DND-41 (cell line): ENCODE measurements around the gene TMTC4.

Experiments used
- ATAC-seq: fragments of 200-7000 bp; cut with Tn5 transposase; 3 replicates; pipeline ENCODE4 v1.9.1; 2021; ENCODE audit warnings: low read depth; ENCODE audit not compliant: insufficient read depth
- DNase-seq: peaks from one replicate; pipeline ENCODE4 v3.0.0-alpha.2; 2020
- H2AFZ ChIP-seq: 2 replicates; pipeline ENCODE4 v1.6.0; 2012; ENCODE audit warnings: low read depth, low read length
- H3K27ac ChIP-seq: 2 replicates; pipeline ENCODE4 v1.5.1; 2012; ENCODE audit warnings: low read length, inconsistent platforms
- H3K27me3 ChIP-seq: fragments of 200-600 bp; sonication (generic); 2 replicates; pipeline ENCODE4 v1.6.0; 2012; ENCODE audit warnings: low read length, mild to moderate bottlenecking, inconsistent platforms; ENCODE audit not compliant: insufficient read depth, poor library complexity
- H3K36me3 ChIP-seq: 2 replicates; pipeline ENCODE4 v1.5.1; 2012; ENCODE audit warnings: low read length, inconsistent platforms; ENCODE audit not compliant: insufficient read depth
- H3K4me1 ChIP-seq: 2 replicates; pipeline ENCODE4 v1.5.1; 2012; ENCODE audit warnings: mild to moderate bottlenecking, low read length; ENCODE audit not compliant: insufficient read depth
- H3K4me2 ChIP-seq: 2 replicates; pipeline ENCODE4 v1.6.0; 2012; ENCODE audit warnings: mild to moderate bottlenecking, moderate library complexity, low read length, inconsistent platforms; ENCODE audit not compliant: insufficient read depth
- H3K4me3 ChIP-seq, 2 experiments: fragments of 200-600 bp in 1 of 2; shearing (Covaris generic) in 1 of 2; 2 replicates each; pipeline ENCODE4 v1.5.1; 2012 to 2016; ENCODE audit warnings: inconsistent platforms in 2 of 2, low read length in 2 of 2, mild to moderate bottlenecking in 2 of 2, low read depth in 1 of 2, moderate library complexity in 1 of 2
- H3K79me2 ChIP-seq: 2 replicates; pipeline ENCODE4 v1.6.0; 2012; ENCODE audit warnings: low read length, inconsistent platforms; ENCODE audit not compliant: insufficient read depth
- H3K9ac ChIP-seq: 2 replicates; pipeline ENCODE4 v1.6.0; 2012; ENCODE audit warnings: low read depth, mild to moderate bottlenecking, inconsistent platforms, low read length, moderate library complexity
- H3K9me3 ChIP-seq: 2 replicates; pipeline ENCODE4 v1.5.1; 2012; ENCODE audit warnings: low read length, moderate library complexity, mild to moderate bottlenecking, inconsistent platforms; ENCODE audit not compliant: insufficient read depth, severe bottlenecking
- H4K20me1 ChIP-seq: 2 replicates; pipeline ENCODE4 v1.6.0; 2012; ENCODE audit warnings: low read length; ENCODE audit not compliant: insufficient read depth
- CTCF ChIP-seq: IDR thresholded peaks from 2 replicates; pipeline ENCODE4 v1.5.1; 2012; ENCODE audit warnings: borderline replicate concordance, low read length, moderate library complexity, mild to moderate bottlenecking; ENCODE audit not compliant: poor library complexity, severe bottlenecking; ENCODE audit errors: extremely low read depth
- EZH2 ChIP-seq: IDR thresholded peaks from 3 replicates; pipeline ENCODE4 v1.6.1; 2012; ENCODE audit warnings: borderline replicate concordance, low read depth, mild to moderate bottlenecking, moderate library complexity, low read length, inconsistent platforms; ENCODE audit not compliant: severe bottlenecking

Gene TMTC4

GRCh38 chr13:100636441-100636840 is 38.2 kb downstream of the TMTC4 start:
- ATAC-seq, result no peak
- no peaks in the 10 kb centered on the region for H3K79me2 ChIP-seq
- no peak overlapping the region for H2AFZ ChIP-seq
- H3K4me3 ChIP-seq, result no peak overlapping the region
- no peak overlapping the region for H3K4me2 ChIP-seq
- H3K9ac ChIP-seq, result no peak overlapping the region
- no peaks in the 10 kb centered on the region for H3K9me3 ChIP-seq
- peaks cover 90% of the 10 kb centered on the region for H3K36me3 ChIP-seq
- H3K27me3 ChIP-seq, result no peaks in the 10 kb centered on the region
- H3K4me1 ChIP-seq, result no peaks in the 10 kb centered on the region
- H3K27ac ChIP-seq, result no peak overlapping the region
- no peaks in the 10 kb centered on the region; the same call in 1 of the 2 replicates for H4K20me1 ChIP-seq
- no peak for TF ChIP-seq CTCF
- DNase-seq, result no peak

- no peaks in the 10 kb centered on the region; the same call in 1 of the 2 replicates for H4K20me1 ChIP-seq
- H3K27me3 ChIP-seq, result no peaks in the 10 kb centered on the region
- H3K36me3 ChIP-seq, result peaks cover 90% of the 10 kb centered on the region
- H3K9me3 ChIP-seq, result no peaks in the 10 kb centered on the region
- H2AFZ ChIP-seq, result no peak overlapping the region
- DNase-seq (no peak), ATAC-seq (no peak)
- H3K27ac ChIP-seq, result no peak overlapping the region
- no peak for TF ChIP-seq EZH2
- no peak for TF ChIP-seq CTCF
- H3K4me3 ChIP-seq, result no peak overlapping the region
- no peaks in the 10 kb centered on the region for H3K4me1 ChIP-seq
- no peaks in the 10 kb centered on the region for H3K79me2 ChIP-seq
- H3K4me2 ChIP-seq, result no peak overlapping the region
- no peak overlapping the region for H3K9ac ChIP-seq
These were observed 38.6 kb downstream of the TMTC4 start for GRCh38 chr13:100636004-100636403.

- no peaks in the 10 kb centered on the region for H3K27me3 ChIP-seq
- no peak overlapping the region for H3K27ac ChIP-seq
- H3K9me3 ChIP-seq, result no peaks in the 10 kb centered on the region
- ATAC-seq (no peak), DNase-seq (no peak)
- no peak overlapping the region for H3K4me3 ChIP-seq
- H3K4me2 ChIP-seq, result no peak overlapping the region
- H3K79me2 ChIP-seq, result no peaks in the 10 kb centered on the region
- no peaks in the 10 kb centered on the region; the same call in 1 of the 2 replicates for H4K20me1 ChIP-seq
- H2AFZ ChIP-seq, result no peak overlapping the region
- peaks cover 93% of the 10 kb centered on the region for H3K36me3 ChIP-seq
- no peaks in the 10 kb centered on the region for H3K4me1 ChIP-seq
- TF ChIP-seq CTCF (no peak), EZH2 (no peak)
- H3K9ac ChIP-seq, result no peak overlapping the region
These were observed 39.9 kb downstream of the TMTC4 start for GRCh38 chr13:100634696-100635095.

- H3K79me2 ChIP-seq, result no peaks in the 10 kb centered on the region
- no peak overlapping the region for H3K27ac ChIP-seq
- H3K4me1 ChIP-seq, result no peaks in the 10 kb centered on the region
- H3K4me2 ChIP-seq, result no peak overlapping the region
- no peak overlapping the region for H3K4me3 ChIP-seq
- H3K9ac ChIP-seq, result no peak overlapping the region
- H2AFZ ChIP-seq, result no peak overlapping the region
- no peaks in the 10 kb centered on the region; the same call in none of the 2 replicates for H4K20me1 ChIP-seq
- peaks cover 93% of the 10 kb centered on the region for H3K36me3 ChIP-seq
- no peak for ATAC-seq
- H3K27me3 ChIP-seq, result no peaks in the 10 kb centered on the region
- no peaks in the 10 kb centered on the region for H3K9me3 ChIP-seq
- DNase-seq, result no peak
- no peak for TF ChIP-seq CTCF
- TF ChIP-seq EZH2, result no peak
These were observed 41.1 kb downstream of the TMTC4 start for GRCh38 chr13:100633461-100633860.
